HepG2 (cell line): ENCODE measurements around the gene ANKRD17. TPM values are rescaled to one million over a fixed set of nuclear protein-coding genes. Genes with fewer than 3 reads are reported as not detected.

ENCODE experiments used
- CEBPB ChIP-seq: IDR thresholded peaks from 2 replicates; pipeline ENCODE4 v1.6.1; 2011; ENCODE audit warnings: low read depth, low read length, improper control_type of control experiment, borderline replicate concordance
- CREM ChIP-seq, 2 experiments: sonication (generic) in 1 of 2; formaldehyde crosslinking in 1 of 2; IDR thresholded peaks; 2 replicates each; pipeline versions ENCODE4 v1.4.0 to v1.6.1; 2016 to 2020; ENCODE audit warnings: antibody characterized with exemption in 1 of 2, mild to moderate bottlenecking in 1 of 2, missing genetic modification reagents in 1 of 2
- ETV6 ChIP-seq: sonication (generic); formaldehyde crosslinking; conservative IDR thresholded peaks from 2 replicates; pipeline ENCODE4 v1.4.0; 2020; ENCODE audit warnings: missing genetic modification reagents
- HNF4A ChIP-seq: sonication (generic); formaldehyde crosslinking; IDR thresholded peaks from 2 replicates; pipeline ENCODE4 v1.4.0; 2020; ENCODE audit warnings: missing genetic modification reagents
- HNF4G ChIP-seq, 2 experiments: sonication (generic) in 1 of 2; formaldehyde crosslinking in 1 of 2; IDR thresholded peaks; 2 replicates each; pipeline versions ENCODE4 v1.4.0 to v1.6.1; 2011 to 2020; ENCODE audit warnings: borderline replicate concordance in 2 of 2, low read depth in 2 of 2, mild to moderate bottlenecking in 2 of 2, low read length in 1 of 2, missing genetic modification reagents in 1 of 2, moderate library complexity in 1 of 2
- IKZF1 ChIP-seq: fragments of 450-650 bp; IDR thresholded peaks from 2 replicates; pipeline ENCODE4 v1.7.1; 2016
- JUN ChIP-seq: sonication (generic); formaldehyde crosslinking; IDR thresholded peaks from 2 replicates; pipeline ENCODE4 v1.4.0; 2020; ENCODE audit warnings: mild to moderate bottlenecking, missing genetic modification reagents
- MIER2 ChIP-seq: IDR thresholded peaks from 2 replicates; pipeline ENCODE4 v1.6.1; 2016; ENCODE audit warnings: missing biosample characterization, missing genetic modification reagents
- NCOR1 ChIP-seq: fragments of 200-600 bp; sonication (generic); IDR thresholded peaks from 2 replicates; pipeline ENCODE4 v1.7.0; 2017; ENCODE audit warnings: antibody characterized with exemption, low read length, borderline replicate concordance
- RELA ChIP-seq: sonication (generic); formaldehyde crosslinking; IDR thresholded peaks from 2 replicates; pipeline ENCODE4 v1.4.0; 2020; ENCODE audit warnings: missing genetic modification reagents
- TAF15 ChIP-seq: fragments of 200-400 bp; formaldehyde crosslinking; IDR thresholded peaks from one replicate; pipeline ENCODE4 v1.6.1; 2018; ENCODE audit warnings: mild to moderate bottlenecking, low read depth, low read length; ENCODE audit not compliant: poor library complexity, severe bottlenecking
- ZBTB44 ChIP-seq: sonication (generic); formaldehyde crosslinking; IDR thresholded peaks from 2 replicates; pipeline ENCODE4 v1.4.0; 2020; ENCODE audit warnings: missing genetic modification reagents
- ZNF232 ChIP-seq: sonication (generic); formaldehyde crosslinking; IDR thresholded peaks from 2 replicates; pipeline ENCODE4 v1.4.0; 2020; ENCODE audit warnings: missing genetic modification reagents, borderline replicate concordance
- ZNF281 ChIP-seq: sonication (generic); formaldehyde crosslinking; IDR thresholded peaks from 2 replicates; pipeline ENCODE4 v1.4.0; 2020; ENCODE audit warnings: missing genetic modification reagents, borderline replicate concordance
- ZNF367 ChIP-seq: sonication (generic); formaldehyde crosslinking; IDR thresholded peaks from 2 replicates; pipeline ENCODE4 v1.4.0; 2020; ENCODE audit warnings: missing genetic modification reagents, borderline replicate concordance
- ZNF607 ChIP-seq: sonication (generic); formaldehyde crosslinking; IDR thresholded peaks from 2 replicates; pipeline ENCODE4 v1.5.1; 2020; ENCODE audit warnings: missing genetic modification reagents, mild to moderate bottlenecking, borderline replicate concordance
- ZNF703 ChIP-seq: sonication (generic); formaldehyde crosslinking; IDR thresholded peaks from 2 replicates; pipeline ENCODE4 v1.5.1; 2020; ENCODE audit warnings: missing genetic modification reagents, mild to moderate bottlenecking, moderate library complexity, borderline replicate concordance
- ZNF792 ChIP-seq: IDR thresholded peaks from 2 replicates; pipeline ENCODE4 v1.6.1; 2016
- ZNF879 ChIP-seq: sonication (generic); formaldehyde crosslinking; IDR thresholded peaks from 2 replicates; pipeline ENCODE4 v1.8.1; 2023; ENCODE audit warnings: missing genetic modification reagents
- polyA plus RNA-seq, 8 experiments: library from polyadenylated mRNA; depleted of rRNA in 3 of 8; stranded (reverse) in 7 of 8; unstranded in 1 of 8; fragments of >200 nt; fragmentation: Illumina TruSeq in 4 of 8; extraction: Trizol in 4 of 8; gene quantifications; 2 replicates each; pipeline versions ENCODE4 v1.2.1 to v1.2.3, GENCODE V29; 2011 to 2016; ENCODE audit warnings: low read depth in 4 of 8, missing spikeins in 1 of 8, mixed read lengths in 1 of 8; ENCODE audit not compliant: insufficient read depth in 1 of 8
- total RNA-seq, 5 experiments: library from RNA; depleted of rRNA; stranded (reverse); fragments of >200 nt; fragmentation: Illumina TruSeq; extraction: Trizol; gene quantifications; 2 replicates each; pipeline ENCODE4 v1.2.3, GENCODE V29; 2016; ENCODE audit warnings: low read depth in 1 of 5
- TF ChIP-seq, protein P1 (sequence below): sonication (generic); formaldehyde crosslinking; IDR thresholded peaks from 2 replicates; pipeline ENCODE4 v1.4.0; 2020; ENCODE audit warnings: missing genetic modification reagents
- TF ChIP-seq, protein P2 (sequence below): IDR thresholded peaks from 2 replicates; pipeline ENCODE4 v1.6.1; 2016; ENCODE audit warnings: control low read depth

The ANKRD17 gene
- total and polyA plus RNA-seq, 2 of the 13 experiments (the other 11 are each of a cell fraction or from before 2014, with no cell fraction given) = 55.7 to 61.1 TPM

DNA sequence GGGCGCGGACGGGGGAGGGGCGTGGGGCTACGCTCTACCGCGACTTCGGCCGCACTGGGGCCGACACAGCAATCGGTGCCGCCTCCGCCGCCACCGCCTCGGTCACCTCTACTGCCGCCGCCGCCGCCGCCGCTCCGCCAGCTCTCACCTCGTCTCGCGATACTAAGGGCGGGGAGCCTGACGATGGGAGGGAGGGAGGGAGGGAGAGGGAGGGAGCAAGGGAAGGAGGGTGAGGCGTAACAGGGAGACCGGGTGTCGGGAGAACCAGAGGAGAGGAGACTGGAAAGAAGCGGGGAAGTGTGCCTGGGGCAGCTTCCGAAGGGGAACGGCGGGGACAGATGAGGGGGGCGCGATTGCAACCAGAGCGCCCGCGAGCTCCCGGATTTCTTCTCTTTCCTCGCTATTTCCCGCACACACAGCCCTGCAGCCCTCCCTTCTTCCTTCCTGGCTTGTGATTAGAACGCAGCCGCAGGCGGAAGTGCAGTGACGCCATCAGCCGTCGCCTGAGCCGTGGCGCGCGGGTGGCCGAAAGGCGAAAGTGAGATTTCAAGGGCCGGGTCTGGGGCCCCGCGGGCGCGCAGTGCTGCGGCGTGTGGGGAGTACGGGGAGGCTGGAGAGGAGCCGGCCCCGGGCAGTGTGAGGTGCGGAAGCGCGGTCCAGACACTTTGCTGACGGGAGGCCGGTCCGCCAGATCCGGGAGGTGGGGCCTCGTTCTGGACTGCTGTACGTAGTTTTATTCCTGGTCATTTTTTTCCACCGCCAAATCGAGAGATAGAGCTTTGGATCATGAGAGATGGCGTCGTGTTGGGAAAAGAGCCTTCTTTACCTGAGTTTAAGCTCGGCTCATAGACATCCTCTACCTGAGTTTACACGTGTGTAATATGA, at the start of gene ANKRD17 (continued):
- TF ChIP-seq, protein P1, sequence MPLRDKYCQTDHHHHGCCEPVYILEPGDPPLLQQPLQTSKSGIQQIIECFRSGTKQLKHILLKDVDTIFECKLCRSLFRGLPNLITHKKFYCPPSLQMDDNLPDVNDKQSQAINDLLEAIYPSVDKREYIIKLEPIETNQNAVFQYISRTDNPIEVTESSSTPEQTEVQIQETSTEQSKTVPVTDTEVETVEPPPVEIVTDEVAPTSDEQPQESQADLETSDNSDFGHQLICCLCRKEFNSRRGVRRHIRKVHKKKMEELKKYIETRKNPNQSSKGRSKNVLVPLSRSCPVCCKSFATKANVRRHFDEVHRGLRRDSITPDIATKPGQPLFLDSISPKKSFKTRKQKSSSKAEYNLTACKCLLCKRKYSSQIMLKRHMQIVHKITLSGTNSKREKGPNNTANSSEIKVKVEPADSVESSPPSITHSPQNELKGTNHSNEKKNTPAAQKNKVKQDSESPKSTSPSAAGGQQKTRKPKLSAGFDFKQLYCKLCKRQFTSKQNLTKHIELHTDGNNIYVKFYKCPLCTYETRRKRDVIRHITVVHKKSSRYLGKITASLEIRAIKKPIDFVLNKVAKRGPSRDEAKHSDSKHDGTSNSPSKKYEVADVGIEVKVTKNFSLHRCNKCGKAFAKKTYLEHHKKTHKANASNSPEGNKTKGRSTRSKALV (CRISPR knock-in tag) = peak; percentile 93; the same call in 1 of the 2 replicates
- TF ChIP-seq ETV6 (CRISPR knock-in tag) = peak; percentile 87
- 0 out of 2 replicates have a peak, but pooled peaks have one; percentile 25 for TF ChIP-seq HNF4A
- peak; percentile 97 for TF ChIP-seq CREM (IDR thresholded peaks at IDR 0.05)
- peak; percentile 91 for TF ChIP-seq CREM (CRISPR knock-in tag; IDR thresholded peaks at IDR 0.05)
- TF ChIP-seq NCOR1 = no peak
- TF ChIP-seq ZBTB44 (CRISPR knock-in tag) = 0 out of 2 replicates have a peak, but pooled peaks have one; percentile 74
- TF ChIP-seq MIER2 = no peak; the same call in 1 of the 2 replicates
- TF ChIP-seq CEBPB = no peak
- TF ChIP-seq, protein P2, sequence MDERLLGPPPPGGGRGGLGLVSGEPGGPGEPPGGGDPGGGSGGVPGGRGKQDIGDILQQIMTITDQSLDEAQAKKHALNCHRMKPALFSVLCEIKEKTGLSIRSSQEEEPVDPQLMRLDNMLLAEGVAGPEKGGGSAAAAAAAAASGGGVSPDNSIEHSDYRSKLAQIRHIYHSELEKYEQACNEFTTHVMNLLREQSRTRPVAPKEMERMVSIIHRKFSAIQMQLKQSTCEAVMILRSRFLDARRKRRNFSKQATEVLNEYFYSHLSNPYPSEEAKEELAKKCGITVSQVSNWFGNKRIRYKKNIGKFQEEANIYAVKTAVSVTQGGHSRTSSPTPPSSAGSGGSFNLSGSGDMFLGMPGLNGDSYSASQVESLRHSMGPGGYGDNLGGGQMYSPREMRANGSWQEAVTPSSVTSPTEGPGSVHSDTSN (CRISPR knock-in tag) = no peak
- TF ChIP-seq ZNF703 (CRISPR knock-in tag) = no peak; the same call in 1 of the 2 replicates
- TF ChIP-seq ZNF367 = peak; percentile 83; the same call in 1 of the 2 replicates
- no peak for TF ChIP-seq RELA (CRISPR knock-in tag)
- 0 out of 2 replicates have a peak, but pooled peaks have one; percentile 13 for TF ChIP-seq ZNF281 (CRISPR knock-in tag)
- TF ChIP-seq JUN (CRISPR knock-in tag) = no peak
- no peak; the same call in 1 of the 2 replicates for TF ChIP-seq ZNF607
- TF ChIP-seq ZNF879 (CRISPR knock-in tag) = no peak
- peak; percentile 60; the same call in 1 of the 2 replicates for TF ChIP-seq ZNF792
- peak; percentile 81 for TF ChIP-seq TAF15
- TF ChIP-seq IKZF1 = no peak
- TF ChIP-seq HNF4G (IDR thresholded peaks at IDR 0.05; ENCODE audit: borderline replicate concordance, low read depth, low read length) = no peak
- peak; percentile 78 for TF ChIP-seq HNF4G (CRISPR knock-in tag; IDR thresholded peaks at IDR 0.05; ENCODE audit: borderline replicate concordance, low read depth)
- peak; percentile 64; the same call in 1 of the 2 replicates for TF ChIP-seq ZNF232
